Measurements from ENCODE around the gene SMYD3. TPM values are rescaled to one million over a fixed set of nuclear protein-coding genes. Genes with fewer than 3 reads are reported as not detected.

The SMYD3 gene
- total and polyA plus RNA-seq, 10 of the 15 experiments (the other 5 are each of a cell fraction or from before 2014, with no cell fraction given) = 18.3 to 54.0 (median 24.8) TPM

- TF ChIP-seq CTCF (IDR thresholded peaks at IDR 0.05 in 2 of 3, conservative IDR thresholded peaks at IDR 0.05 in 1 of 3; ENCODE audit: control insufficient read depth in 2 of 3, extremely low read depth in 1 of 3, insufficient read depth in 1 of 3, low read depth in 3 of 3, low read length in 3 of 3) = peak; percentile 56 to 82 (median 65); a peak in 4 of 6 replicates
- no peak for TF ChIP-seq CHD2 (IDR thresholded peaks at IDR 0.05; ENCODE audit: borderline replicate concordance, low read depth, low read length)
- 0 out of 2 replicates have a peak, but pooled peaks have one; percentile 17 for TF ChIP-seq YY1 (IDR thresholded peaks at IDR 0.05; ENCODE audit: low read depth, low read length)
- TF ChIP-seq JUNB (IDR thresholded peaks at IDR 0.05) = no peak
- no peak for TF ChIP-seq CBX3 (IDR thresholded peaks at IDR 0.05; ENCODE audit: borderline replicate concordance, low read depth)
- TF ChIP-seq CBX5 (IDR thresholded peaks at IDR 0.05; ENCODE audit: low read depth) = no peak
- no peak for TF ChIP-seq RB1 (IDR thresholded peaks at IDR 0.05; ENCODE audit: borderline replicate concordance)
- peak; percentile 49; the same call in 1 of the 2 replicates for TF ChIP-seq RELB (IDR thresholded peaks at IDR 0.05; ENCODE audit: low read depth)
- TF ChIP-seq E4F1 (IDR thresholded peaks at IDR 0.05; ENCODE audit: borderline replicate concordance, partially characterized antibody) = no peak
Measured at GRCh38 chr1:246450611-246451251, 56.3 kb downstream of the SMYD3 start (continued).
